Activated T-cell treated with anti-CD3 and anti-CD28 coated beads for 4 hours (primary cell): ENCODE results near the gene VWA3B.

Experiments used
- DNase-seq: peaks from one replicate; pipeline ENCODE4 v3.0.0-alpha.2; 2020

Gene VWA3B

GRCh38 chr2:98347298-98348065, 260.5 kb downstream of the VWA3B start:
- DNase-seq, result no peak

DNA sequence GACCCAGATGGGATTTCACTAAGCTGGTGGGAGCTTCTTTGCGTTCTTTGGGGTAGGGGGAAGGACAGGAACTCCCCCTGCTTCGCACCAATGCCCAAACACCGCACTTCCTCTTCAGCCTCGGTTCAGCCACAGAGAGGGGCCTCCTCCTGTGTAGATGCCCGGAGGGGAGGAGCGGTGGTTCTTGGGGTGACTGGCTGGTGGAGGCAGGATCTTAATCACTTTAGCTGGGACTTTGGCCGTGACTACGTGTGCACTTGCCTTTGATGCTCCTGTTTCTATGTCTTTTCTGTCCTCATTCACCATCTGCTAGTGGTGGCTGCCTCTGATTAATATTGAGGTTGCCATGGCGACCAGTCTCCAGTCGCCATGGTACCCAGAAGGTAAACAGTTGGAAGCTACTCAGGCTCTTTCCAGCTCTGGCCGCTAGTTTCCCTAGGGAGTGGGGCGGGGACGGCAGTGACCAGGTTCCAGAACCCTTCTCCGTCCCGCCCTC, 261.1 kb downstream of the VWA3B start:
- no peak for DNase-seq

DNA sequence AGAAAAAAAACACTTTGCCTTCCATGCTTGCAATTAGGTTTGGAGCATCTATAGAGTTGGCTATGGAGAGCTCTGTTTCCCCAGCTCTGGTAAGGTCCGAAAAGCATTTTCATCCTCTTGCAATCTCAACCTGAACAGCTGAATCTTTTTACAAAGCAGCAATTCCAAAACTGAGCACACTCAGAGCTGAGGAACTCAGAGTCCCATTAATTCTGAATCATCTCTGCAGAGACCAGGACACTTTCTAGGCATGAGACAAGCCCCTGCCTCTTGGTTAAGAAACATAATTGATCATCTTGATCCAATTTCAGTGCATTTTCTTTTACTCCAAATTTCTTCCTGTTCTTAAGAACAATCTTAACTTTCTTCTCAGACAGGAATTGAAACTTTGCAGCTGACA, 263.4 kb downstream of the VWA3B start:
- DNase-seq, result no peak

GRCh38 chr2:98355881-98356280, 268.9 kb downstream of the VWA3B start:
- no peak for DNase-seq

- no peak for DNase-seq
Measured at GRCh38 chr2:98356729-98357128, 269.8 kb downstream of the VWA3B start.

DNA sequence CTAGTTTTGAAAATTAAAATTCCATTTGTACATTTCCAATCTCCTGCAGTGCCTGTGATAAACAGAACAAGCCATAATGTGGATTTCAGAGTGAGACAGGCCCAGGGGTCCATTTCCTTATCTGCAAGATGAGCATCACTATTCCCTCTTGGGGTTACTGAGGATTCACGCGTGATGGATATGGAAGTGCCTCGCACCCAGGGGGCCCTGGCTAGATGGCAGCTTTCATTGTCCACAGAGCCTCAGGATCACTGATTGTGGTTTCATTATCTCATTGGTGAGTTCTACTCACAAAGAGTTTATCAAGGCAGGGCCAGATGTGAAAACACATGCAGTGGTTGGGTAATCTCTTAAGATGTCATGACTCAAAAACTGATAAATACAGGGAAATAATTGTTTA, 270.9 kb downstream of the VWA3B start:
- no peak for DNase-seq

DNA sequence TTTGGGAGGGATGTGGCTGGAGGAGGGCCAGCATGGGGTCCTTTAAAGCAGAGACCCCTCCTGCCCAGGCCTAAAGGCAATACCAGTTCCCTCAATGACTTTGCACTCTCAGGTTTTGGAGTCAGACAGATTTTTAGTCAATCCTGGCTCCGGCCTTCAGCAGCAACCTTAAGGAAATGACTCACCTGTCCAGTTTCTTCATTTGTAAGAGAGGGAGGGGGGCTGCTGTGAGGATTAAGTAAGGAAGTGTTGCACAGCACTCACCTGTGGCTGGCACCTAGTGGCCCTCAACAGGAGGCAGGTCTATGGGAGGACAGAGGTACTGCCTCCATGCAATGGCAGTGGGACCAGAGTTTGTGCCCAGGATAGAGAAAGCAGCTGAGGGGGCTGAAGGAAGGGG, 273.0 kb downstream of the VWA3B start:
- DNase-seq, result no peak
